ENCODE data around the gene ATP5F1A.

ATP5F1A gene

GRCh38 chr18:46042571-46043123, 55.4 kb downstream of the ATP5F1A start:
- peak; percentile 28 to 53 for DNase-seq

- DNase-seq = no peak
These were observed 57.4 kb downstream of the ATP5F1A start for GRCh38 chr18:46040747-46041104.

- no peak for DNase-seq
These were observed 57.9 kb downstream of the ATP5F1A start for GRCh38 chr18:46040033-46040746.

GRCh38 chr18:46037512-46038305, 60.4 kb downstream of the ATP5F1A start:
- DNase-seq = no peak

- no peak for DNase-seq
These were observed 62.1 kb downstream of the ATP5F1A start for GRCh38 chr18:46035696-46036680.

- DNase-seq = no peak
These were observed 63.9 kb downstream of the ATP5F1A start for GRCh38 chr18:46034230-46034629.

- DNase-seq = no peak
These were observed 66.4 kb downstream of the ATP5F1A start for GRCh38 chr18:46031741-46032140.

Measured in CD4-positive, alpha-beta T cell treated with Interferon alpha-2 for 1 hour (primary cell).